ENCODE measurements around the gene BTN1A1.

The BTN1A1 gene

DNA sequence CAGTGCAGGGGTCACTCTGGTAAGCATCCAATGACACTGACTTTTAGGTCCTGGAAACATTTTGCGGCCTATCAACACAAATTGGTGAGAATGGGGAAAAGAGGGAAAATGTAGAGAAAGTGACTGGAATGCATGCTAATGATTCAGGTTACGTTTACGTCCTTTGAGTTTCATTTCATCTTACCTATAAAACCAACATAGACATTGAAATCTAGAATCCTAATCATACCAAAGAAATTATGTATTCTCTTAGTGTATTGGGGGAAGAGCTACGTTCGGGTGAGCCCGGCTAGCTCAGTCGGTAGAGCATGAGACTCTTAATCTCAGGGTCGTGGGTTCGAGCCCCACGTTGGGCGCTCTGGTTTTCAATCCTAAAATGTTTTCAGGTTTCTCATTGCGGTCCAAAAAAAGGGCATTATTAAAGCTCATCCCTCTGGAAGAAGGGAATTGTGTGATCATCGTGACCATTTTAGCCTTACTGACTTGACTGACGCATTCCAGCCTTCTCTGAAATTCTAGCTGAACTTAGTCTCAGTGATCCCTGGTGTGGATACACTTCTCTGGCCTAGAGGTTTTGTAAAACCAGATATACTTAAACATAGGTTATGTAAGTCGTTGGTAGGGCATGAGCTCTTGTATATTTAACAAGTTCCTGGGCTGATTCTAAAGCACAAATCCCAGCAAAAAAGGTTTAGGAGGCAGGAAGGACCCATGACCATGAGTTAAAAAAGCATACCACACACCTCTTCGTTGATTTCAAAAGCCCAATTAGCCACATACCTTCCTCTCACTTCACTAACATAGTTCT is 56.4 kb downstream of the BTN1A1 start:
- H3K4me3 ChIP-seq (ENCODE audit: low read depth, low read length) = peak overlapping the region; percentile 71
